Epidermal melanocyte (primary cell): ENCODE measurements around the gene GRB10.

Experiments used
- DNase-seq: peaks from one replicate; pipeline ENCODE4 v3.0.0; 2011; ENCODE audit warnings: low spot score; ENCODE audit not compliant: insufficient read length

GRB10 gene

GRCh38 chr7:50612704-50613103, 170.0 kb downstream of the GRB10 start:
- DNase-seq: no peak

- no peak for DNase-seq
These were observed 172.0 kb downstream of the GRB10 start for GRCh38 chr7:50610521-50611277.

GRCh38 chr7:50608196-50608906, 174.3 kb downstream of the GRB10 start:
- DNase-seq: no peak

GRCh38 chr7:50607524-50608125, 175.1 kb downstream of the GRB10 start:
- DNase-seq: no peak

GRCh38 chr7:50605059-50605458, 177.6 kb downstream of the GRB10 start:
- no peak for DNase-seq

GRCh38 chr7:50603287-50603686, 179.4 kb downstream of the GRB10 start:
- no peak for DNase-seq

GRCh38 chr7:50599385-50599784, 183.3 kb downstream of the GRB10 start:
- DNase-seq: no peak

- no peak for DNase-seq
These were observed 184.0 kb downstream of the GRB10 start for GRCh38 chr7:50598460-50599343.

GRCh38 chr7:50596484-50596883, 186.2 kb downstream of the GRB10 start:
- no peak for DNase-seq

- no peak for DNase-seq
These were observed 187.1 kb downstream of the GRB10 start for GRCh38 chr7:50595491-50596102.

- DNase-seq: no peak
These were observed 187.8 kb downstream of the GRB10 start for GRCh38 chr7:50594734-50595485.

- DNase-seq: no peak
These were observed 188.6 kb downstream of the GRB10 start for GRCh38 chr7:50594136-50594535.

- no peak for DNase-seq
These were observed 189.8 kb downstream of the GRB10 start for GRCh38 chr7:50592940-50593339.

- no peak for DNase-seq
These were observed 190.9 kb downstream of the GRB10 start for GRCh38 chr7:50591480-50592438.

GRCh38 chr7:50591098-50591479, 191.6 kb downstream of the GRB10 start:
- DNase-seq: no peak

- no peak for DNase-seq
These were observed 192.2 kb downstream of the GRB10 start for GRCh38 chr7:50590535-50590934.

GRCh38 chr7:50589364-50589763, 193.3 kb downstream of the GRB10 start:
- no peak for DNase-seq

GRCh38 chr7:50588937-50589336, 193.8 kb downstream of the GRB10 start:
- no peak for DNase-seq

GRCh38 chr7:50587737-50588136, 195.0 kb downstream of the GRB10 start:
- DNase-seq: no peak
